ENCODE data around the gene AIG1.
"Not testable (repeated sequence)": the region's sequence is repeated elsewhere in the genome, so short reads cannot be mapped to it uniquely, and the experiment has no call there.

Gene AIG1

GRCh38 chr6:143223895-143224294 is 163.2 kb downstream of the AIG1 start:
- Mint-ChIP-seq H3K4me3 (no peak overlapping the region), H3K27ac (no peak overlapping the region), H3K36me3 (peaks cover under 1% of the 10 kb centered on the region), H3K9me3 (no peaks in the 10 kb centered on the region), H3K4me1 (no peaks in the 10 kb centered on the region), H3K27me3 (no peaks in the 10 kb centered on the region)

GRCh38 chr6:143224516-143224915 is 163.8 kb downstream of the AIG1 start:
- Mint-ChIP-seq H3K9me3 (no peaks in the 10 kb centered on the region), H3K36me3 (no peaks in the 10 kb centered on the region), H3K27ac (no peak overlapping the region), H3K27me3 (no peaks in the 10 kb centered on the region), H3K4me3 (no peak overlapping the region), H3K4me1 (no peaks in the 10 kb centered on the region)

- no peaks in the 10 kb centered on the region for H3K9me3 Mint-ChIP-seq
- no peaks in the 10 kb centered on the region for H3K36me3 Mint-ChIP-seq
- no peaks in the 10 kb centered on the region for H3K27me3 Mint-ChIP-seq
- H3K4me1 Mint-ChIP-seq: no peaks in the 10 kb centered on the region
- H3K4me3 Mint-ChIP-seq: no peak overlapping the region
- H3K27ac Mint-ChIP-seq: no peak overlapping the region
Measured at GRCh38 chr6:143225929-143226328, 165.2 kb downstream of the AIG1 start.

GRCh38 chr6:143227675-143228074 is 167.0 kb downstream of the AIG1 start:
- H3K36me3 Mint-ChIP-seq: no peaks in the 10 kb centered on the region
- H3K4me3 Mint-ChIP-seq: no peak overlapping the region
- H3K27ac Mint-ChIP-seq: no peak overlapping the region
- no peaks in the 10 kb centered on the region for H3K27me3 Mint-ChIP-seq
- no peaks in the 10 kb centered on the region for H3K4me1 Mint-ChIP-seq
- no peaks in the 10 kb centered on the region for H3K9me3 Mint-ChIP-seq

GRCh38 chr6:143229400-143229799 is 168.7 kb downstream of the AIG1 start:
- no peaks in the 10 kb centered on the region for H3K27me3 Mint-ChIP-seq
- H3K4me3 Mint-ChIP-seq: no peak overlapping the region
- H3K36me3 Mint-ChIP-seq: no peaks in the 10 kb centered on the region
- no peak overlapping the region for H3K27ac Mint-ChIP-seq
- no peaks in the 10 kb centered on the region for H3K9me3 Mint-ChIP-seq
- H3K4me1 Mint-ChIP-seq: no peaks in the 10 kb centered on the region

- Mint-ChIP-seq H3K27ac (no peak overlapping the region), H3K9me3 (no peaks in the 10 kb centered on the region), H3K4me1 (no peaks in the 10 kb centered on the region), H3K4me3 (no peak overlapping the region), H3K27me3 (no peaks in the 10 kb centered on the region), H3K36me3 (peaks cover 1% of the 10 kb centered on the region)
Measured at GRCh38 chr6:143232849-143233248, 172.2 kb downstream of the AIG1 start.

- no peak overlapping the region for H3K4me3 Mint-ChIP-seq
- no peaks in the 10 kb centered on the region for H3K27me3 Mint-ChIP-seq
- peaks cover 1% of the 10 kb centered on the region for H3K36me3 Mint-ChIP-seq
- no peaks in the 10 kb centered on the region for H3K4me1 Mint-ChIP-seq
- H3K9me3 Mint-ChIP-seq: no peaks in the 10 kb centered on the region
- H3K27ac Mint-ChIP-seq: no peak overlapping the region
Measured at GRCh38 chr6:143233554-143234285, 173.0 kb downstream of the AIG1 start.

- H3K4me3 Mint-ChIP-seq: no peak overlapping the region
- H3K36me3 Mint-ChIP-seq: peaks cover 1% of the 10 kb centered on the region
- H3K4me1 Mint-ChIP-seq: no peaks in the 10 kb centered on the region
- no peak overlapping the region for H3K27ac Mint-ChIP-seq
- H3K9me3 Mint-ChIP-seq: no peaks in the 10 kb centered on the region
- H3K27me3 Mint-ChIP-seq: no peaks in the 10 kb centered on the region
Measured at GRCh38 chr6:143234734-143235133, 174.0 kb downstream of the AIG1 start.

- Mint-ChIP-seq H3K27me3 (no peaks in the 10 kb centered on the region), H3K4me3 (no peak overlapping the region), H3K9me3 (no peaks in the 10 kb centered on the region), H3K27ac (no peak overlapping the region), H3K36me3 (peaks cover 1% of the 10 kb centered on the region), H3K4me1 (no peaks in the 10 kb centered on the region)
Measured at GRCh38 chr6:143236151-143236798, 175.6 kb downstream of the AIG1 start.

- Mint-ChIP-seq H3K9me3 (no peaks in the 10 kb centered on the region), H3K36me3 (peaks cover 1% of the 10 kb centered on the region), H3K27me3 (no peaks in the 10 kb centered on the region), H3K4me3 (no peak overlapping the region), H3K4me1 (no peaks in the 10 kb centered on the region), H3K27ac (no peak overlapping the region)
Measured at GRCh38 chr6:143238306-143238705, 177.6 kb downstream of the AIG1 start.

- Mint-ChIP-seq H3K4me1 (no peaks in the 10 kb centered on the region), H3K27me3 (no peaks in the 10 kb centered on the region), H3K4me3 (no peak overlapping the region), H3K9me3 (no peaks in the 10 kb centered on the region), H3K27ac (no peak overlapping the region), H3K36me3 (peaks cover 1% of the 10 kb centered on the region)
Measured at GRCh38 chr6:143241111-143241510, 180.4 kb downstream of the AIG1 start.

- no peaks in the 10 kb centered on the region for H3K4me1 Mint-ChIP-seq
Measured at GRCh38 chr6:143241911-143242310, 181.2 kb downstream of the AIG1 start.

GRCh38 chr6:143243786-143244185 is 183.1 kb downstream of the AIG1 start:
- no peak overlapping the region for H3K4me3 Mint-ChIP-seq

More at GRCh38 chr6:143241911-143242310, 181.2 kb downstream of the AIG1 start:
- Mint-ChIP-seq H3K27me3 (no peaks in the 10 kb centered on the region), H3K9me3 (no peaks in the 10 kb centered on the region), H3K36me3 (no peaks in the 10 kb centered on the region), H3K4me3 (no peak overlapping the region), H3K27ac (no peak overlapping the region)

GRCh38 chr6:143245656-143246055 is 185.0 kb downstream of the AIG1 start:
- Mint-ChIP-seq H3K27me3 (no peaks in the 10 kb centered on the region), H3K4me3 (no peak overlapping the region), H3K36me3 (peaks cover 1% of the 10 kb centered on the region), H3K27ac (no peak overlapping the region), H3K9me3 (no peaks in the 10 kb centered on the region), H3K4me1 (peaks cover 7% of the 10 kb centered on the region)

More at GRCh38 chr6:143243786-143244185, 183.1 kb downstream of the AIG1 start:
- Mint-ChIP-seq H3K4me1 (peaks cover 7% of the 10 kb centered on the region), H3K36me3 (no peaks in the 10 kb centered on the region), H3K9me3 (no peaks in the 10 kb centered on the region), H3K27ac (no peak overlapping the region), H3K27me3 (no peaks in the 10 kb centered on the region)

GRCh38 chr6:143246166-143246775 is 185.6 kb downstream of the AIG1 start:
- not testable (repeated sequence) for H3K4me3 Mint-ChIP-seq, H3K4me1 Mint-ChIP-seq, H3K27me3 Mint-ChIP-seq, H3K27ac Mint-ChIP-seq, H3K9me3 Mint-ChIP-seq, H3K36me3 Mint-ChIP-seq

GRCh38 chr6:143247586-143247985 is 186.9 kb downstream of the AIG1 start:
- H3K27ac Mint-ChIP-seq: no peak overlapping the region
- H3K4me3 Mint-ChIP-seq: no peak overlapping the region
- no peaks in the 10 kb centered on the region for H3K9me3 Mint-ChIP-seq
- H3K36me3 Mint-ChIP-seq: peaks cover 5% of the 10 kb centered on the region
- no peaks in the 10 kb centered on the region for H3K27me3 Mint-ChIP-seq
- H3K4me1 Mint-ChIP-seq: peaks cover 7% of the 10 kb centered on the region
